ENCODE results near the gene ZNF598. TPM values are rescaled to one million over a fixed set of nuclear protein-coding genes. Genes with fewer than 3 reads are reported as not detected.
A peak's percentile ranks its signal among the peaks of the same experiment; 100 is the strongest.

Gene ZNF598
- total RNA-seq, 4 donors from 2014 or later = 28.3 to 145 (median 42.0) TPM

GRCh38 chr16:2025251-2025650 is 15.6 kb upstream of the ZNF598 start:
- DNase-seq = no peak
- peaks cover 12 to 44% (median 32%) of the 10 kb centered on the region in 4 donors for H3K4me1 ChIP-seq
- peaks cover 17% of the 10 kb centered on the region for H3K27me3 ChIP-seq
- WGBS, 2 donors (ENCODE audit: low coverage in 1 of 2) = 92% methylated on average over 14 of the region's 14 CpGs; no CpG with 5 or more reads in 1 of the 2 donors
- H3K27ac ChIP-seq = peak overlapping the region in 1 of 4 donors; percentile 84
- no peaks in the 10 kb centered on the region for H3K36me3 ChIP-seq
- no peak for TF ChIP-seq EP300 (IDR thresholded peaks at IDR 0.05; ENCODE audit: low read depth)
- TF ChIP-seq POLR2A (IDR thresholded peaks at IDR 0.05) = no peak
- no peak for TF ChIP-seq POLR2AphosphoS5 (IDR thresholded peaks at IDR 0.05)
- no peak for TF ChIP-seq CTCF (IDR thresholded peaks at IDR 0.05)
- in situ Hi-C loops (cut with MboI; ENCODE audit: low pct_ligation_motif_present in 1 of 4, low pct_unique_long_range_greater_than_20kb in 1 of 4, low sequenced_read_pairs in 3 of 4) = loop anchor here in 2 of 4 donors (10.0 kb wide), 1 partner anchor 120 kb away; the partner anchor contains the start of gene RAB26 (in 2 of the 2)
- no peaks in the 10 kb centered on the region for H3K9me3 ChIP-seq
- intact Hi-C loops (cut with DNase I; ENCODE audit: low total_unique reads) = loop anchor here (5.0 kb wide), 1 partner anchor 127 kb away; no protein-coding TSS in a partner anchor
- no peak overlapping the region for H3K4me3 ChIP-seq

- Histone ChIP-seq H3K9me3 (no peaks in the 10 kb centered on the region), H3K36me3 (no peaks in the 10 kb centered on the region), H3K27ac (peak overlapping the region; percentile 74 to 77 (median 75)), H3K27me3 (peaks cover 29% of the 10 kb centered on the region), H3K4me3 (peak overlapping the region in 1 of 4 donors; percentile 38), H3K4me1 (peaks cover 16 to 52% (median 40%) of the 10 kb centered on the region in 4 donors)
- TF ChIP-seq EP300 (IDR thresholded peaks at IDR 0.05; ENCODE audit: low read depth) (no peak), CTCF (IDR thresholded peaks at IDR 0.05) (no peak), POLR2AphosphoS5 (IDR thresholded peaks at IDR 0.05) (no peak), POLR2A (IDR thresholded peaks at IDR 0.05) (no peak)
- no peak for DNase-seq
- intact Hi-C loops (cut with DNase I; ENCODE audit: low total_unique reads) (no loop called here), in situ Hi-C loops (cut with MboI; ENCODE audit: low pct_ligation_motif_present in 1 of 4, low pct_unique_long_range_greater_than_20kb in 1 of 4, low sequenced_read_pairs in 3 of 4) (loop anchor here in 3 of 4 donors (10.0 to 25.0 kb wide), 2 partner anchors 113 to 121 kb away; partner anchors contain the start of genes RAB26 (in 3 of the 3) and PKD1 (in 1 of the 3))
- 84 to 89% methylated on average over 6 to 12 of the region's 12 CpGs for WGBS, 2 donors (ENCODE audit: low coverage in 1 of 2)
Measured at GRCh38 chr16:2024032-2024420, 14.4 kb upstream of the ZNF598 start.

GRCh38 chr16:2023092-2024031 is 13.7 kb upstream of the ZNF598 start:
- in situ Hi-C loops (cut with MboI; ENCODE audit: low pct_ligation_motif_present in 1 of 4, low pct_unique_long_range_greater_than_20kb in 1 of 4, low sequenced_read_pairs in 3 of 4) = loop anchor here in 3 of 4 donors (10.0 to 25.0 kb wide), 2 partner anchors 114 to 121 kb away; partner anchors contain the start of genes RAB26 (in 3 of the 3) and PKD1 (in 1 of the 3)
- intact Hi-C loops (cut with DNase I; ENCODE audit: low total_unique reads) = no loop called here
- Histone ChIP-seq H3K27me3 (peaks cover 36% of the 10 kb centered on the region), H3K36me3 (no peaks in the 10 kb centered on the region), H3K27ac (peak overlapping the region; percentile 74 to 77 (median 75)), H3K4me1 (peaks cover 16 to 50% (median 40%) of the 10 kb centered on the region in 4 donors), H3K4me3 (peak overlapping the region in 2 of 4 donors; percentile 15 to 38), H3K9me3 (no peaks in the 10 kb centered on the region)
- 9% methylated on average over 49 of the region's 53 CpGs; no CpG with 5 or more reads in 1 of the 2 donors for WGBS, 2 donors (ENCODE audit: low coverage in 1 of 2)
- TF ChIP-seq POLR2AphosphoS5 (IDR thresholded peaks at IDR 0.05) (peak; percentile 12 to 57 (median 53)), EP300 (IDR thresholded peaks at IDR 0.05; ENCODE audit: low read depth) (no peak), CTCF (IDR thresholded peaks at IDR 0.05) (peak; percentile 98 to 99 (median 99)), POLR2A (IDR thresholded peaks at IDR 0.05) (peak; percentile 42)
- peak; percentile 97 for DNase-seq

GRCh38 chr16:2022723-2023091 is 13.1 kb upstream of the ZNF598 start:
- Histone ChIP-seq H3K9me3 (no peaks in the 10 kb centered on the region), H3K4me1 (peaks cover 16 to 45% (median 38%) of the 10 kb centered on the region in 4 donors), H3K4me3 (peak overlapping the region in 2 of 4 donors; percentile 15 to 38), H3K27ac (peak overlapping the region; percentile 7 to 77 (median 75)), H3K27me3 (peaks cover 37% of the 10 kb centered on the region), H3K36me3 (no peaks in the 10 kb centered on the region)
- DNase-seq = no peak
- in situ Hi-C loops (cut with MboI; ENCODE audit: low pct_ligation_motif_present in 1 of 4, low pct_unique_long_range_greater_than_20kb in 1 of 4, low sequenced_read_pairs in 3 of 4) = loop anchor here in 3 of 4 donors (10.0 to 25.0 kb wide), 2 partner anchors 115 to 122 kb away; partner anchors contain the start of genes RAB26 (in 3 of the 3) and PKD1 (in 1 of the 3)
- intact Hi-C loops (cut with DNase I; ENCODE audit: low total_unique reads) = no loop called here
- TF ChIP-seq POLR2AphosphoS5 (IDR thresholded peaks at IDR 0.05) (no peak), POLR2A (IDR thresholded peaks at IDR 0.05) (no peak), EP300 (IDR thresholded peaks at IDR 0.05; ENCODE audit: low read depth) (no peak)
- 5% methylated on average over 14 of the region's 14 CpGs; no CpG with 5 or more reads in 1 of the 2 donors for WGBS, 2 donors (ENCODE audit: low coverage in 1 of 2)
